Mammary epithelial cell (primary cell): ENCODE results near the gene ERV3-1.

Source experiments
- CTCF ChIP-seq, 2 donors: IDR thresholded peaks in 1 of 2; conservative IDR thresholded peaks in 1 of 2; 2 replicates each; pipeline ENCODE4 v1.5.1; 2011 to 2012; ENCODE audit warnings: inconsistent platforms in 2 of 2, low read length in 2 of 2, mild to moderate bottlenecking in 2 of 2, control low read depth in 1 of 2, low read depth in 1 of 2; ENCODE audit not compliant: insufficient read depth in 1 of 2; ENCODE audit errors: extremely low read depth in 1 of 2
- EZH2 ChIP-seq: IDR thresholded peaks from 2 replicates; pipeline ENCODE4 v1.6.1; 2012; ENCODE audit warnings: low read length, inconsistent platforms, borderline replicate concordance

GRCh38 chr7:64951250-64951848 lies 55.1 kb downstream of the ERV3-1 start:
- TF ChIP-seq EZH2 (no peak), CTCF (conservative IDR thresholded peaks at IDR 0.05 in 1 of 2, IDR thresholded peaks at IDR 0.05 in 1 of 2; ENCODE audit: extremely low read depth in 1 of 2, insufficient read depth in 1 of 2, low read depth in 1 of 2, low read length in 2 of 2) (peak; percentile 69 to 78)
